GM06990 (cell line): ENCODE data around the gene FBXO11.
"Not testable (repeated sequence)": the region's sequence is repeated elsewhere in the genome, so short reads cannot be mapped to it uniquely, and the experiment has no call there.

Experiments used
- DNase-seq: peaks from one replicate; pipeline ENCODE4 v3.0.0-alpha.2; 2011; ENCODE audit not compliant: insufficient read length; ENCODE audit errors: extremely low read depth
- H3K27me3 ChIP-seq: replicated peaks from 2 replicates; pipeline ENCODE4 v1.6.0; 2011; ENCODE audit warnings: low read length; ENCODE audit not compliant: control insufficient read depth, insufficient read depth
- H3K36me3 ChIP-seq: 2 replicates; pipeline ENCODE4 v1.5.1; 2011; ENCODE audit warnings: low read length; ENCODE audit not compliant: control insufficient read depth, insufficient read depth
- H3K4me3 ChIP-seq: replicated peaks from 2 replicates; pipeline ENCODE4 v1.5.1; 2011; ENCODE audit warnings: low read depth, mild to moderate bottlenecking, control low read depth, low read length
- CTCF ChIP-seq: IDR thresholded peaks from 2 replicates; pipeline ENCODE4 v1.5.1; 2011; ENCODE audit warnings: low read length, control low read depth, mild to moderate bottlenecking, inconsistent platforms; ENCODE audit not compliant: insufficient read depth, poor library complexity, severe bottlenecking

Gene FBXO11

GRCh38 chr2:47937677-47938076, 31.4 kb upstream of the FBXO11 start:
- no peaks in the 10 kb centered on the region for H3K36me3 ChIP-seq
- no peak for TF ChIP-seq CTCF
- H3K27me3 ChIP-seq: no peaks in the 10 kb centered on the region
- no peak overlapping the region for H3K4me3 ChIP-seq
- no peak for DNase-seq

GRCh38 chr2:47935071-47935470, 28.8 kb upstream of the FBXO11 start:
- no peak for TF ChIP-seq CTCF
- Histone ChIP-seq H3K36me3 (no peaks in the 10 kb centered on the region), H3K27me3 (no peaks in the 10 kb centered on the region), H3K4me3 (no peak overlapping the region)
- DNase-seq: no peak

- Histone ChIP-seq H3K36me3 (no peaks in the 10 kb centered on the region), H3K4me3 (no peak overlapping the region), H3K27me3 (no peaks in the 10 kb centered on the region)
- no peak for TF ChIP-seq CTCF
- no peak for DNase-seq
These were observed 11.7 kb upstream of the FBXO11 start for GRCh38 chr2:47918043-47918442.

GRCh38 chr2:47917276-47917961, 11.1 kb upstream of the FBXO11 start:
- H3K4me3 ChIP-seq: no peak overlapping the region
- no peaks in the 10 kb centered on the region for H3K36me3 ChIP-seq
- DNase-seq: no peak
- H3K27me3 ChIP-seq: no peaks in the 10 kb centered on the region
- TF ChIP-seq CTCF: no peak

- DNase-seq: no peak
- Histone ChIP-seq H3K36me3 (no peaks in the 10 kb centered on the region), H3K27me3 (no peaks in the 10 kb centered on the region), H3K4me3 (no peak overlapping the region)
- TF ChIP-seq CTCF: no peak
These were observed 10.1 kb upstream of the FBXO11 start for GRCh38 chr2:47916412-47916811.

GRCh38 chr2:47910662-47911061, 4.4 kb upstream of the FBXO11 start:
- not testable (repeated sequence) for H3K27me3 ChIP-seq, DNase-seq, H3K4me3 ChIP-seq, H3K36me3 ChIP-seq
